GM23248 (cell line): ENCODE results near the gene ETS1.

Experiments used
- EZH2 ChIP-seq: fragments of 200-600 bp; sonication (generic); IDR thresholded peaks from 2 replicates; pipeline ENCODE4 v1.6.1; 2018; ENCODE audit warnings: antibody characterized with exemption, mild to moderate bottlenecking; ENCODE audit not compliant: insufficient read depth, poor library complexity, severe bottlenecking
- EZH2phosphoT487 ChIP-seq: fragments of 200-600 bp; sonication (generic); IDR thresholded peaks from 2 replicates; pipeline ENCODE4 v1.6.1; 2018; ENCODE audit warnings: antibody characterized with exemption, moderate library complexity, mild to moderate bottlenecking, low read depth; ENCODE audit not compliant: insufficient read depth

DNA sequence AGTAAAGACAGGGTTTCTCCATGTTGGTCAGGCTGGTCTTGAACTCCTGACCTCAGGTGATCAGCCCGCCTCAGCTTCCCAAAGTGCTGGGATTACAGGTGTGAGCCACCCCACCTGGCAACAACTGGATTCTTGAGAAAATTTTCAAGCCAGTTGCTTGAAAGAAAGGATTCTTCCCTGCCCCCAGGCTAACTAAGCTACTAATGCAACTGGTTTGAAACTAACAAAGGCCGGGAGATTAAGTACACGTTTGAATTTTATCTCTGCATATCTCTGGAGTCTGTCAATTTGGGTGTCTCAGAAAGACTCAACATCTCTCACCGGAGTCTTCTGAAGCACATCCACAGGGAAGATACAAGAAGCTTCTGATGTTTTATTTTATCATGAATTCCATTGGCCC is 10.7 kb upstream of the ETS1 start:
- TF ChIP-seq EZH2: no peak
- TF ChIP-seq EZH2phosphoT487: no peak
